ENCODE data around the gene SKIC8. TPM values are rescaled to one million over a fixed set of nuclear protein-coding genes. Genes with fewer than 3 reads are reported as not detected.

Gene SKIC8
- total RNA-seq, 1 donor from 2014 or later: 43.6 TPM

GRCh38 chr15:78280319-78281072 lies 18.9 kb downstream of the SKIC8 start:
- DNase-seq (ENCODE audit: low read depth): no peak
- peaks cover 3% of the 10 kb centered on the region for H4K20me1 ChIP-seq (ENCODE audit: insufficient read depth, low read length)
- TF ChIP-seq EZH2 (IDR thresholded peaks at IDR 0.05; ENCODE audit: insufficient read depth, low read length): no peak
- TF ChIP-seq CTCF (IDR thresholded peaks at IDR 0.05; ENCODE audit: insufficient read depth, low read depth, low read length): no peak
- no peaks in the 10 kb centered on the region for H3K27me3 ChIP-seq (ENCODE audit: insufficient read depth, low read length)
- Mint-ChIP-seq H3K9me3 (ENCODE audit: unreplicated experiment) (no peaks in the 10 kb centered on the region), H3K27ac (ENCODE audit: unreplicated experiment) (no peak overlapping the region), H3K4me3 (ENCODE audit: unreplicated experiment) (no peak overlapping the region), H3K36me3 (ENCODE audit: low read depth, unreplicated experiment) (peaks cover 18% of the 10 kb centered on the region), H3K4me1 (ENCODE audit: low read depth, unreplicated experiment) (peaks cover 5% of the 10 kb centered on the region), H3K27me3 (ENCODE audit: low read depth, unreplicated experiment) (no peaks in the 10 kb centered on the region)
- H3K79me2 ChIP-seq (ENCODE audit: insufficient read depth, low read length): peaks cover 2% of the 10 kb centered on the region
- no peak overlapping the region for H3K27ac ChIP-seq (ENCODE audit: low read depth, low read length)
- H3K36me3 ChIP-seq (ENCODE audit: insufficient read depth, low read length): peaks cover 17% of the 10 kb centered on the region
- no peak for FAIRE-seq
- no peak overlapping the region for H3K4me3 ChIP-seq (ENCODE audit: insufficient read depth, low read depth, low read length)
- H3K4me1 ChIP-seq (ENCODE audit: insufficient read depth, low read length): no peaks in the 10 kb centered on the region
- H3K4me2 ChIP-seq (ENCODE audit: low read length): no peak overlapping the region
- no peak overlapping the region for H3K9ac ChIP-seq (ENCODE audit: low read length)
- no peaks in the 10 kb centered on the region for H3K9me3 ChIP-seq (ENCODE audit: insufficient read depth, low read depth, low read length)
- H2AFZ ChIP-seq (ENCODE audit: low read depth, low read length): no peak overlapping the region

GRCh38 chr15:78276064-78276943 lies 23.1 kb downstream of the SKIC8 start:
- no peak overlapping the region for H3K27ac ChIP-seq (ENCODE audit: low read depth, low read length)

More at GRCh38 chr15:78276064-78276943, 23.1 kb downstream of the SKIC8 start:
- Mint-ChIP-seq H3K27ac (ENCODE audit: unreplicated experiment) (no peak overlapping the region), H3K4me1 (ENCODE audit: low read depth, unreplicated experiment) (peaks cover 9% of the 10 kb centered on the region), H3K27me3 (ENCODE audit: low read depth, unreplicated experiment) (peaks cover 5% of the 10 kb centered on the region), H3K9me3 (ENCODE audit: unreplicated experiment) (no peaks in the 10 kb centered on the region), H3K36me3 (ENCODE audit: low read depth, unreplicated experiment) (peaks cover 10% of the 10 kb centered on the region), H3K4me3 (ENCODE audit: unreplicated experiment) (no peak overlapping the region)
- TF ChIP-seq CTCF (IDR thresholded peaks at IDR 0.05; ENCODE audit: insufficient read depth, low read depth, low read length): no peak
- no peak for TF ChIP-seq EZH2 (IDR thresholded peaks at IDR 0.05; ENCODE audit: insufficient read depth, low read length)
- Histone ChIP-seq H3K36me3 (ENCODE audit: insufficient read depth, low read length) (peaks cover 4% of the 10 kb centered on the region), H3K4me1 (ENCODE audit: insufficient read depth, low read length) (no peaks in the 10 kb centered on the region), H2AFZ (ENCODE audit: low read depth, low read length) (no peak overlapping the region), H4K20me1 (ENCODE audit: insufficient read depth, low read length) (peaks cover 3% of the 10 kb centered on the region), H3K9ac (ENCODE audit: low read length) (no peak overlapping the region), H3K4me2 (ENCODE audit: low read length) (no peak overlapping the region), H3K4me3 (ENCODE audit: insufficient read depth, low read depth, low read length) (no peak overlapping the region), H3K27me3 (ENCODE audit: insufficient read depth, low read length) (no peaks in the 10 kb centered on the region), H3K9me3 (ENCODE audit: insufficient read depth, low read depth, low read length) (no peaks in the 10 kb centered on the region), H3K79me2 (ENCODE audit: insufficient read depth, low read length) (no peaks in the 10 kb centered on the region)
- no peak for DNase-seq (ENCODE audit: low read depth)
- no peak for FAIRE-seq

Data from astrocyte (in vitro differentiated cells and primary cell).